ENCODE data around the gene SLC12A9. TPM values are rescaled to one million over a fixed set of nuclear protein-coding genes. Genes with fewer than 3 reads are reported as not detected.

Gene SLC12A9
- total and polyA plus RNA-seq, 11 donors, result 4.6 to 23.6 (median 7.0) TPM

GRCh38 chr7:100888291-100888987 is 35.9 kb downstream of the SLC12A9 start:
- peak overlapping the region in 11 of 12 donors; percentile 48 to 81 (median 74) for H3K4me3 ChIP-seq
- no peak for ATAC-seq
- intact Hi-C loops (cut with DNase I), result loop anchor here in 2 of 10 donors (1.0 to 10.0 kb wide), 2 partner anchors 13 to 356 kb away; partner anchors contain the start of genes FIS1 (in 1 of the 2) and SRRT (in 1 of the 2)

GRCh38 chr7:100888988-100889750 is 36.7 kb downstream of the SLC12A9 start, which contains the start of gene UFSP1:
UFSP1 (minus strand) TSS chr7:100889715; CDS start chr7:100889271, 444 bp downstream.
- Histone ChIP-seq H3K27me3 (peaks cover 0 to 27% (median 0%) of the 10 kb centered on the region in 9 donors), H3K4me1 (peaks cover 4 to 50% (median 26%) of the 10 kb centered on the region in 12 donors), H3K36me3 (peaks cover 2 to 47% (median 45%) of the 10 kb centered on the region in 9 donors), H3K9me3 (no peaks in the 10 kb centered on the region), H3K4me3 (peak within 1 kb of the TSS; percentile 48 to 81 (median 73)), H3K27ac (peak within 1 kb of the TSS; percentile 76 to 93 (median 90))
- intact Hi-C loops (cut with DNase I), result loop anchor here in 2 of 10 donors (1.0 to 10.0 kb wide), 2 partner anchors 14 to 356 kb away; partner anchors contain the start of genes FIS1 (in 1 of the 2) and SRRT (in 1 of the 2)
- WGBS, 4 donors, result 1 to 4% (median 3%) methylated on average over 16 to 72 of the region's 73 CpGs
- DNase-seq (peak in 1 of 5 donors; percentile 54), ATAC-seq (peak in 3 of 4 donors; percentile 46 to 69 (median 64))
- TF ChIP-seq POLR2A (IDR thresholded peaks at IDR 0.05) (no peak), CTCF (IDR thresholded peaks at IDR 0.05) (peak in 1 of 12 donors; percentile 6)

More at GRCh38 chr7:100888291-100888987, 35.9 kb downstream of the SLC12A9 start:
- H3K36me3 ChIP-seq, result peaks cover 2 to 54% (median 52%) of the 10 kb centered on the region in 9 donors
- TF ChIP-seq CTCF (IDR thresholded peaks at IDR 0.05) (no peak), POLR2A (IDR thresholded peaks at IDR 0.05) (no peak)
- DNase-seq, result peak in 1 of 5 donors; percentile 22
- peaks cover 0 to 23% (median 0%) of the 10 kb centered on the region in 9 donors for H3K27me3 ChIP-seq
- H3K9me3 ChIP-seq, result no peaks in the 10 kb centered on the region
- WGBS, 4 donors, result 72 to 81% (median 77%) methylated on average over 17 to 18 of the region's 18 CpGs
- peaks cover 4 to 50% (median 26%) of the 10 kb centered on the region in 12 donors for H3K4me1 ChIP-seq
- peak overlapping the region in 10 of 12 donors; percentile 76 to 93 (median 91) for H3K27ac ChIP-seq

GRCh38 chr7:100890653-100891567 is 38.4 kb downstream of the SLC12A9 start:
- TF ChIP-seq CTCF (IDR thresholded peaks at IDR 0.05) (no peak), POLR2A (IDR thresholded peaks at IDR 0.05) (no peak)
- Histone ChIP-seq H3K4me3 (peak overlapping the region; percentile 48 to 81 (median 73)), H3K36me3 (peaks cover 2 to 29% (median 28%) of the 10 kb centered on the region in 9 donors), H3K27me3 (peaks cover 4 to 43% (median 14%) of the 10 kb centered on the region in 9 donors), H3K9me3 (no peaks in the 10 kb centered on the region), H3K27ac (peak overlapping the region in 11 of 12 donors; percentile 76 to 93 (median 91)), H3K4me1 (peaks cover 6 to 63% (median 36%) of the 10 kb centered on the region in 12 donors)
- 17 to 27% (median 22%) methylated on average over 34 to 43 of the region's 43 CpGs for WGBS, 4 donors
- ATAC-seq (no peak), DNase-seq (peak in 2 of 5 donors; percentile 34 to 60)
- intact Hi-C loops (cut with DNase I), result loop anchor here in 5 of 10 donors (5.0 to 10.0 kb wide), 7 partner anchors 186 to 404 kb away; no protein-coding TSS in a partner anchor
